Motor neuron (in vitro differentiated cells): Measurements from ENCODE around the gene AQP7. TPM values are rescaled to one million over a fixed set of nuclear protein-coding genes. Genes with fewer than 3 reads are reported as not detected.

Experiments
- ATAC-seq, 8 experiments: fragments of 200-7000 bp; cut with Tn5 transposase; replicated peaks in 6 of 8; 2 replicates each; pipeline ENCODE4 v1.8.0; 2021; ENCODE audit warnings: mild to moderate bottlenecking in 8 of 8, moderate library complexity in 8 of 8
- H3K27ac ChIP-seq, 2 donors: fragments of 250-450 bp; sonication (Bioruptor Pico); 2 replicates each; pipeline ENCODE4 v1.9.0; 2021; ENCODE audit warnings: antibody characterized with exemption in 2 of 2, mild to moderate bottlenecking in 2 of 2, moderate library complexity in 1 of 2
- H3K4me1 ChIP-seq, 2 donors: fragments of 250-450 bp; sonication (Bioruptor Pico); replicated peaks in 1 of 2; 2 replicates each; pipeline ENCODE4 v1.6.1; 2021; ENCODE audit warnings: antibody characterized with exemption in 2 of 2, mild to moderate bottlenecking in 2 of 2, moderate library complexity in 1 of 2
- H3K4me3 ChIP-seq, 5 donors: fragments of 250-450 bp; sonication (Bioruptor Pico); 2 replicates each; pipeline ENCODE4 v1.9.0; 2021; ENCODE audit warnings: antibody characterized with exemption in 5 of 5, mild to moderate bottlenecking in 5 of 5, moderate library complexity in 4 of 5
- WGBS, 10 experiments: fragments of 450-650 bp; shearing (Covaris generic); methylation state at CpG; one replicate each; pipeline ENCODE4 v1.0.0; 2022; 5-methylcytosine and 5-hydroxymethylcytosine counted together
- in situ Hi-C, 9 experiments: fragments of 400-800 bp; cut with MboI; loops; one replicate each; pipeline ENCODE4 v1.15.0; 2021; ENCODE audit warnings: low sequenced_read_pairs in 9 of 9, low pct_unique_long_range_greater_than_20kb in 2 of 9; ENCODE audit not compliant: unreplicated experiment in 9 of 9
- total RNA-seq, 8 experiments: library from RNA; unstranded; fragments of 300-600 nt; gene quantifications; 2 replicates each; pipeline versions ENCODE4 v1.2.3 to v1.2.4, GENCODE V29; 2022

The AQP7 gene
- total RNA-seq, 8 experiments from 2014 or later: 0.22 to 2.8 (median 0.67) TPM; not detected in 1

DNA sequence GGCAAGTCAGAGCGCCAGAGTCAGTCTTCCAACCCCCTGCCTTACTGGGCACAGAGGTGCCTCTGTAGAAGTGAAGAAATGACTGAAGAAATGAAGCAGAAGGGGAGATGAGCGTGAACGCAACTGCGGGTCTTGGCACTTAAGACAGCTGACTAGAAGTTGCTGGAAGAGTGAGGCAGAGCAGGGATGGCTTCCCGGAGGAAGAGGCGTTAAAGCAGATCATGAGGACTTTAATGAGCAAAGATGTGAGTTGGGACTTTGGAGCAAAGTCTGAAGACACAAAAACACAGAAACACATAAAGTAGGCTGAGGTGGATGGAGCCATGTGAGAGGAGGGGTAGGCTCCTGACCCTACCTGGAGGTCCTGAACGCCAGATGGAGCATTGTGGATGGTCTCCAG is 37.8 kb upstream of the AQP7 start:
- 67 to 100% (median 80%) methylated on average over 1 to 5 of the region's 7 CpGs; no CpG with 5 or more reads in 5 of the 10 experiments for WGBS, 10 experiments
- H3K27ac ChIP-seq: no peak overlapping the region
- no peaks in the 10 kb centered on the region for H3K4me1 ChIP-seq
- ATAC-seq: no peak
- in situ Hi-C loops: no loop called here
- no peak overlapping the region for H3K4me3 ChIP-seq

DNA sequence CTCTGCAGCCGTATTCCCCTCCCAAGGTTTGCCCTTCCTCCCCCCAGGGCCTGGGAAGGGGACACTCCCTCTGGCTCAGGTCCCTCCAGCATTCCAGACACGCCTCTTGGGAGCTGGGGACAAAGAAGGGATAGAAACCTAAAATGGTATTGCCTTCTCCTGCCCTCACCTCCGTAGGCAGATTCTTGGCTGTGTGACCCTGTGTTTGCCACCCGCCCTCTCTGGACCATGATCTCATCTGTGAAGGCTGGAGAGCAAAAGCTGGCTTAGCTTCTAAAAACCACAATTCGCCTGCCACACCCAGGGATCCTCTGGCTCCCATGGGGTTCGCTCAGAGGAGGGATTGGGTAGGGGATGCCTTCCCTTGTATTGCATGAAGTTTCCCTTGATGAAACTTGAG is 37.4 kb upstream of the AQP7 start:
- Histone ChIP-seq H3K4me3 (no peak overlapping the region), H3K4me1 (no peaks in the 10 kb centered on the region), H3K27ac (no peak overlapping the region)
- 4 to 94% (median 62%) methylated on average over 1 to 3 of the region's 6 CpGs; no CpG with 5 or more reads in 6 of the 10 experiments for WGBS, 10 experiments
- peak in 2 of 8 experiments; percentile 3 to 15 for ATAC-seq
- in situ Hi-C loops: no loop called here

DNA sequence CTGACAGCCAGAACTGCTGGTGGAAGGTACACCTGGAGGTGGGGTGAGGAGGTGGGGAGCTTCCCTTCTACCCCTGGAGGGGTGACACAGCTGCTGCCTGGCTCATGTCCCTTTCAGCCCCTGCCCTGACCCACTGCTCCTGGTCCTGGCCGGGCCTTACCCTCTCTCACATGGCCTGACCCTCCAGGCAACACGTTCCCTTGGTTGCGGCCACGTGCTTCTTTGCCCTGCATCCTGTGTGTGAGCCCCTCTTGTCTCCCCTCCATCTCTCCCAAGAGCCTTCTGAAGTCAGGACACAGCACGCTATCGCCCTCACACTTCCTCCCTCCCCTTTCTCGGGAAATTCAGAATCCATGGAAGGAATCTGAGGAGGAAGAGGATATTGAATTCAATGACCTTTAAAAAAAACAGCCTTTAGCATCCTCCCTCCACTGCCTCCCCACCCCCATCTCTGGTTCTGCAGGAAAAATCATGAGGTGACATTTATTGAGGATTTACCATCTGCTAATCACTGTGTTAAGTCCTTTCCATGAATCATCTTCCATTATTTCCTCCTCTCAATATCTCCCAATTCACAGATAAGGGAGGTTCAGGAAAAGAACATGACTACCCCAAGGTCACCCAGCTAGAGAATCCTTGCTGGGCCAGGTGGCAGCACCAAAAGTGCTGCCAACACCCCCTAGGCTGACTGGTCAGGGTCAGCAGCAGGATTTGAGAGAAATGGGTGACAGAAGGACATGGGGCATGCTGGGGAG is 36.7 kb upstream of the AQP7 start:
- Histone ChIP-seq H3K4me3 (no peak overlapping the region), H3K4me1 (no peaks in the 10 kb centered on the region), H3K27ac (no peak overlapping the region)
- in situ Hi-C loops: no loop called here
- ATAC-seq: no peak
- 20 to 91% (median 67%) methylated on average over 1 to 3 of the region's 7 CpGs; no CpG with 5 or more reads in 2 of the 10 experiments for WGBS, 10 experiments

DNA sequence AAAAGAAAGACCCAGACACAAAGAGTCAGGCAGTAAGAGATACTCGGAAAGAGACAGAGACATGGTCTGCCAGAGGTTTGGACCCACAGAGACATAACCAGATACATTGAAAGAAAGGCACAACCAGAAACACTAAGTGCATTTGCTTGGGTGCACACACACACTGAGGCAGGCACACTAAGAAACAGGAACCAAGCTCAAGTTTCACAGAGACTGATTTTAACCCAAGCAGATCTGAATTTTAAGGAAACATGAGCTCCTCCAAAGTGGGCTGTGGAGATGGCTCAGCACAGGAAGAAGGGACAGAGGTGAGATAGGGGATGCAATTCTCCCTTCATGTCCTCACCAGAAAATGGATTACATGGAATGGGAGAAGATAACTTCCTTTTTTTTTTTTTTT is 35.5 kb upstream of the AQP7 start:
- no peak for ATAC-seq
- in situ Hi-C loops: no loop called here
- Histone ChIP-seq H3K4me3 (no peak overlapping the region), H3K4me1 (no peaks in the 10 kb centered on the region), H3K27ac (no peak overlapping the region)
- 75 to 100% (median 88%) methylated on average over 1 of the region's 1 CpG; no CpG with 5 or more reads in 5 of the 10 experiments for WGBS, 10 experiments

DNA sequence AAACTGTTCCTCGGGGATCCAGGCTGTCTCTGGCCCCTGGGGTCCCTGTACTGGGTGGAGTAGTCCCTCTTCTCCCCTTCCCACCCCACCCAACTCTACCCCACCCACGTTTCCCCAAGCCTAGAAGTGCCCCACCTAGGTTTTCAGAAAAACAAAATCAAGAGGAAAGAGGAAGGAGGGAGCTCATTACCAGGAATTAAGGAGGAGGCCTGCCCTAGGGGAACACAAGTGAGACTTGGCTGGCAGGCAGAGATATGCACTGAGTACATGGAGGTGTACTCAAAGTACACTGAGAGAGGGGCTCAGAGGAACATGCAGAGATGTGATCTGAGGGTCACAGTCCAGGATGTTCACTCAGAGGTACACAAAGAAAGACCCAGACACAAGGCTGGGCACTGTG is 34.8 kb upstream of the AQP7 start:
- in situ Hi-C loops: no loop called here
- 50% methylated on average over 1 of the region's 2 CpGs; no CpG with 5 or more reads in 9 of the 10 experiments for WGBS, 10 experiments
- Histone ChIP-seq H3K27ac (no peak overlapping the region), H3K4me1 (no peaks in the 10 kb centered on the region), H3K4me3 (no peak overlapping the region)
- ATAC-seq: peak in 3 of 8 experiments; percentile 6 to 14 (median 8)

DNA sequence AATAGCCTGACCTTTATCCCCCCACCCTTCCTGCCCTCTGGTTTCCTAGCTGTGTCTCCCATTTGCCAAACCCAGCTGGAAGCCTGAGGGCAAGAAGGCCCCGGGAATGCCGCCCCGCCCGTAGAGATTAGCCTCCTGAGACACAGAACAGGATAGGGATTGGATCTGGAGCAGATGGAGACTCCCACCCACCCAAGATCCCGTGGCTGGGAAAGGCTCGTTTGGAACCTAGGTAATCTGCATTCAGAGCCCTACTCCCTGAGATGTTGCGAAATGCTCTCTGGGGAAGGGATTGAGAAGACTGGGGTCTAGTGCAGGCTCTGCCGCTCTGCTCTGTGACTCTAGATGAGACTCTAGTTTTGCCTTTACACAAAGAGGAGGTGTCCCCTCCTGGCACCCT is 34.1 kb upstream of the AQP7 start:
- in situ Hi-C loops: no loop called here
- ATAC-seq: peak in 3 of 8 experiments; percentile 28 to 85 (median 55)
- no peak overlapping the region for H3K4me3 ChIP-seq

DNA sequence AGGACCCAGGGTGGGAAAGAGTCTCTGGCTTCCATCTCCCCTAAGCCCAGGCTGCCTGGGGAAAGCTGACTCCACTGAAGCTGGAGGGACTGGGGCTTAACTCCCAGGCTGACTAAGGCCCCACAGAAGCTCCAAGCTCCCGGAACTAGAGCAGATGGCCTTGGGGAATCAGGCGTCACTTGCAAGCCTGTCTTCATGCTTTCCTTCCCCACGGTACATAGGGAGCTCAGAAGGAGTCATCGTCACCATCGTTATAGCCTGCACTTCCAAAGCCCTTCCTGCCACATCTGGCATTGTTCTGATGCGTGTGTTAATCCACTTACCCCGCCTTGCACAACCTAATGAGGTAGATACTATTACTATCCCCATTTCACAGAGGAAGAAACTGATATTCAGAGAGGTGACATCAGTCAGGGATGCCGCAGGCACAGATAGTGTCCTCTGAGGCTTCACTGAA is 33.5 kb upstream of the AQP7 start:
- in situ Hi-C loops: no loop called here

More for the DNA sequence above, 34.1 kb upstream of the AQP7 start:
- Histone ChIP-seq H3K4me1 (no peaks in the 10 kb centered on the region), H3K27ac (no peak overlapping the region)
- 11 to 55% (median 40%) methylated on average over 1 to 5 of the region's 8 CpGs; no CpG with 5 or more reads in 7 of the 10 experiments for WGBS, 10 experiments

DNA sequence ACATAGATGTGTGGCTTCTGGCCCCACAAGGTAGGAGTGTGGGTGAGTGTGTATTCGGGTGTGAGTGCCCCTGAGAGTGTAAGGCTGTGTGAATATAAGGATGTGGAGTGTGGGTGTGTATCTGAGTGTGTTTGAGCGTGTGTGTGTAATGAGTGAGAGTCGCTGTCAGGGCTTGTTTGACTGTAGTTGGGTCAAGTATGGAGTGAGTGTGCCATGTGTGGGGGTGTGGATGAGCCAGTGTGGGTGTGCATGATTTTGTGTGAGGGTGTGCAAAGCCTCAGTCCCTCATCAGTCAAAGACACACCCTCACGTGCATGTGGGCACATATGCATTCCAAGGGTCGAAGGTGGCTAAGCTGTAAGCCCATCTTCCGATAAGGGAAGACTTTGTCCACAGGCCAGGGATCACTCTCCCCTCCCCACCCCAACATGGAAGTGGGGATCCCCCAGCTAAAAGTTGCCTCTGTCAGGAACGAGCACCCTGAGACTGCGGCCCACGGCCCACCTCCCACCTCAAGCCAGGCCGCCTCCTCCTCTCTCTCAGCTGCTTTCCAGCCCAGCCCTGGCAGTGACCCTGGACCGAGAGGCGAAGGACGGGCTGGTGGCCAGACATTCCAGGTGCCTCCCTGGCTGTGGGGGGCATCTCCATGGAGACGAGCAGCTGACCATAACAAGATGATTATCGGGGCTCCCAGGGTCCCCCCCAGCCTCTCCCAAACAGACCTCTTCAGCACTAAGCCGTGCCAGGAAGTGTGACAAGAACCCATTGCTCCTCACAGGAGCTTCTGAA is 32.1 kb upstream of the AQP7 start:
- no peak for ATAC-seq
- Histone ChIP-seq H3K27ac (no peak overlapping the region), H3K4me3 (no peak overlapping the region), H3K4me1 (no peaks in the 10 kb centered on the region)
- WGBS, 10 experiments: 0 to 80% (median 66%) methylated on average over 1 to 4 of the region's 16 CpGs; no CpG with 5 or more reads in 5 of the 10 experiments
- in situ Hi-C loops: no loop called here

More for the DNA sequence above, 33.5 kb upstream of the AQP7 start:
- Histone ChIP-seq H3K4me1 (no peaks in the 10 kb centered on the region), H3K4me3 (no peak overlapping the region), H3K27ac (no peak overlapping the region)
- WGBS, 10 experiments: 0 to 82% (median 73%) methylated on average over 2 to 6 of the region's 8 CpGs; no CpG with 5 or more reads in 5 of the 10 experiments
- peak in 3 of 8 experiments; percentile 5 to 42 (median 18) for ATAC-seq

DNA sequence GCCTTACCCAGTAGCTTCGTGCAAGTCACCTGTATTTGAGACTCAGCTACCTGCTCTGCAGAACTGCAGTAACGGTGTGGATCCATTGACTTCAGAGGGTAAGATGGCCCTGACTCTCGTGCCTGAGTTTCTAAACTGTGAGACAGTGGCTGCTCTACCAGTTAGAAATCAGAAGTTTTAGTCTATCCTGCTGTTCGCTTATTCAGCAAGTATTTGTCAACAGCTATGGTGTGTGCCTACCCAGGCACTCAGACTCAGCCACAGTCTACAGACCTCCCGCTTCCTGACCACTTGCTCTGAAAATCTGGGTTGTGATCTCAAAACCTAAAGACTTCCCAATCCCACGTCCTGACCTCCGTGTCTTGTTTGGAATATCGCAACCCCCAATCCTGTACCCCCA is 31.5 kb upstream of the AQP7 start:
- Histone ChIP-seq H3K4me1 (no peaks in the 10 kb centered on the region), H3K4me3 (no peak overlapping the region), H3K27ac (no peak overlapping the region)
- 20 to 90% (median 80%) methylated on average over 1 to 7 of the region's 8 CpGs; no CpG with 5 or more reads in 1 of the 10 experiments for WGBS, 10 experiments
- in situ Hi-C loops: no loop called here
- ATAC-seq: no peak

DNA sequence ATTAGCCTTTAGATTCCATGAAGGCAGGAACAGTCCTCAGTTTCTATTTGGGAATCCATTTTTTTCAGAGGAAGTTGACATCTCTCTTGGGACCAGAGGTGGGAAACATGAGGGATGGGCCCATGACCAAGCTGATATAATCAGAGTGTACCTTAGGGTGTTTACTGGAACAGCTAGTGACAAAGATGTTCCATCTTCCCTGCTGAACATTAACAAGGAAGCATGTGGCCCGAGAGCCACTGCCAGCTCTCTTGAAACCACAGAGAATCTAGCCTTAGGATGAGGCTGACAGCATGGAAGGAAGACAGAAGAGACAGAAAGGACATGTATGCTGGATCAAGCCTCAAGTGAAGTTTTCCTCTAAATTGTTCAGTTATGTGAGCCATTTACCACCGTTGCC is 29.1 kb upstream of the AQP7 start:
- in situ Hi-C loops: no loop called here
- Histone ChIP-seq H3K4me1 (no peaks in the 10 kb centered on the region), H3K4me3 (no peak overlapping the region), H3K27ac (no peak overlapping the region)
- no peak for ATAC-seq
- 13 to 100% (median 80%) methylated on average over 1 to 2 of the region's 2 CpGs; no CpG with 5 or more reads in 3 of the 10 experiments for WGBS, 10 experiments

DNA sequence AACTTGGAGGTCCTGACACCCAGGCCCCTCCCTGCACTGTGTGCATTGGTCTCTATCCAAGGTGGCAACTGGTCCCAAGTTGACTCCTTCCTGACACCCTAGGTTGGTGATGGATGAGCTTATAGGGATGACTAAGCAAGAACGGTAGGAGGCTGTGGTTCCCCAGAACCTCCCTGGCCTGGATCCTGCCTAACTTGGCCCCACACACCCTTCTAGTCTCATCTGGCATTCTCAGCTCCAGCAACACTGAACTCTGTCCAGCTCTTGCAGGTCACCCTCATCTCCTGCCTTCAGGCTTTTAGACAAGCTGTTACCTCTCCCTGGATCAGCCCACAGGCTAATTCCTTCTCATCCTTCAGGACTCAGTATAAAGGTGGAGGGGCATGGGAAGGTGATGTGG is 28.6 kb upstream of the AQP7 start:
- Histone ChIP-seq H3K27ac (no peak overlapping the region), H3K4me1 (no peaks in the 10 kb centered on the region), H3K4me3 (no peak overlapping the region)
- 40 to 80% methylated on average over 1 of the region's 1 CpG; no CpG with 5 or more reads in 8 of the 10 experiments for WGBS, 10 experiments
- ATAC-seq: peak in 2 of 8 experiments; percentile 20 to 49
- in situ Hi-C loops: no loop called here

DNA sequence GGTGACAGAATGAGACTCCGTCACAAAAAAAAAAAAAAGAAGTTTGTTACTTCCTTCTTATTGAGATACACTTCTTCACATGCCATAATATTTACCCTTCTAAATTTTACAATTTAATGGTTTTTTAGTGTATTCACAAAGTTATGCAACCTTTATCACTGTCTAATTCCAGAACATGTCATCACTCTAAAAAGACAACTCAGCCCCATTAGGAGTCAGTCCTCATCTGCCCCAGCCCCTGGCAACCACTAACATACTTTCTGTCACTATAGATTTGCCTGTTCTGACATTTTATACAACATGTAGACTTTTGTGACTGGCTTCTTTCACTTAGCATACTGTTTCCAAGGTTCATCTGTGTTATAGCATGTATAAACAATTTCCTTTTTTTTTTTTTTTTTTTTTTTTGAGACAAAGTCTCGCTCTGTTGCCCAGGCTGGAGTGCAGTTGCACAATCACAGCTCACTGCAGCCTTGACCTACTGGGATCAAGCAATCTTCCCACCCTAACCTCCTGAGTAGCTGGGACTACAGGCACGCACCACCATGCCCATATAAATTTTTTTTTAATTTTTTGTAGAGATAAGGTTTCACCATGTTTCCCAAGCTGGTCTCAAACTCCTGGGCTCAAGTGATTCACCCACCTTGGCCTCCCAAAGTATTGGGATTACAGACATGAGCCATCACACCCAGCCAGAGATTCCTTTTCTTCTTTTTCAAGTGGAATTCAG is 27.1 kb upstream of the AQP7 start:
- ATAC-seq: peak in 2 of 8 experiments; percentile 16 to 18
- Histone ChIP-seq H3K27ac (no peak overlapping the region), H3K4me3 (no peak overlapping the region), H3K4me1 (no peaks in the 10 kb centered on the region)
- in situ Hi-C loops: no loop called here
- WGBS, 10 experiments: 60 to 100% (median 88%) methylated on average over 1 to 3 of the region's 3 CpGs; no CpG with 5 or more reads in 2 of the 10 experiments
